ENCODE measurements around the gene STPG2. TPM values are rescaled to one million over a fixed set of nuclear protein-coding genes. Genes with fewer than 3 reads are reported as not detected.

The STPG2 gene
- total RNA-seq, 1 experiment from 2014 or later = 0.20 TPM

DNA sequence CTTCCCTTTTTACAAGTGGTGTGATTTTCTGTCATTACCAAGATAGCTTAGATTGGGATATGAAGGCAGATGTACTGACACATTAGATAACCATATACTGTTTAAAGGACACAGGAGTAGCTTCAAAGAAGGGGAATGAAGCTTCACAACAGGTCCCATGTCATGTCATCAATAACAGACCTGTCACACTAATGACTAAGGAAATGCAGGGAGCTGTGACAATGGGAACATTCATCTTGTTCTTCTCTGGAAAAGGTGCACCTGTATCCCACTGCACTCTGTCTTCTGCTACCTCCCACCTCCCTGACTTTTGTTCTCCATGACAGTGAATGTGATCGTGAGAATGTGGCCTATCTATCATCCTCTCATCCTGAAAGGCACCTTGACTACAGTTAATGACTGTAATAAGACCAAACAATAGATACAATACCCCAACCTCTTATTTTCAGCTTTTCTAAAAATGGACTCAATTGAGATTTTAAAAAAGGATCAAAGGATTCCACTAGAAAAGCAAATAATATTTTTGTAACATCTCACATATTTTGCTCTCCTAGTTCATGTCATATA, 472.5 kb downstream of the STPG2 start:
- no peak overlapping the region for H2BK5ac ChIP-seq (ENCODE audit: insufficient read length, low read length)
- no peak overlapping the region for H2BK20ac ChIP-seq (ENCODE audit: low read depth, low read length, poor library complexity, severe bottlenecking)
- no peak overlapping the region for H3T11ph ChIP-seq (ENCODE audit: low read length)
- H2BK15ac ChIP-seq (ENCODE audit: low read depth, low read length) = no peak overlapping the region
- no peak overlapping the region for H4K91ac ChIP-seq (ENCODE audit: insufficient read length, low read depth, low read length)
- no CpG with 5 or more reads among the region's 1 CpG for WGBS (ENCODE audit: extremely low coverage, insufficient read length, low lambda C conversion rate)
- Mint-ChIP-seq H3K4me3 (no peak overlapping the region), H3K4me1 (no peaks in the 10 kb centered on the region; a peak in 1 of 4 replicates), H3K27ac (no peak overlapping the region), H3K27me3 (ENCODE audit: low read depth) (no peaks in the 10 kb centered on the region), H3K36me3 (ENCODE audit: insufficient read depth in 1 of 3, low read depth in 3 of 3) (peaks cover 0 to 2% (median 0%) of the 10 kb centered on the region in 3 experiments; a peak in 1 of 7 replicates), H3K9me3 (no peaks in the 10 kb centered on the region; a peak in 1 of 5 replicates)
- H2BK12ac ChIP-seq (ENCODE audit: insufficient read length, low read depth, low read length) = no peak overlapping the region
- no peak for DNase-seq
- TF ChIP-seq CTCF (conservative IDR thresholded peaks at IDR 0.05) = no peak
- H4K5ac ChIP-seq (ENCODE audit: insufficient read length, low read depth, low read length) = no peak overlapping the region
- no peak overlapping the region for H3K56ac ChIP-seq (ENCODE audit: insufficient read length, low read depth, low read length)
- no peak overlapping the region for H3K14ac ChIP-seq (ENCODE audit: insufficient read depth, low read length)
- H3K79me1 ChIP-seq (ENCODE audit: insufficient read depth, low read depth, low read length, poor library complexity, severe bottlenecking) = no peaks in the 10 kb centered on the region
- no peak overlapping the region for H3K9ac ChIP-seq (ENCODE audit: extremely low read depth, insufficient read length, low read length)
- no peak overlapping the region for H2AFZ ChIP-seq (ENCODE audit: low read length)
- H2AK5ac ChIP-seq (ENCODE audit: insufficient read length, low read length) = no peak overlapping the region
- no peak overlapping the region for H3K4me2 ChIP-seq (ENCODE audit: insufficient read depth, insufficient read length, low read length)
- H3K18ac ChIP-seq (ENCODE audit: insufficient read length, low read depth, low read length) = no peak overlapping the region
- no peak overlapping the region for H3K23ac ChIP-seq (ENCODE audit: insufficient read length, low read depth, low read length)
- H3K4me1 ChIP-seq (ENCODE audit: insufficient read depth, low read length) = no peaks in the 10 kb centered on the region
- no peak overlapping the region for H2BK120ac ChIP-seq (ENCODE audit: low read depth, low read length, poor library complexity, severe bottlenecking)
- no peak overlapping the region for H3K27ac ChIP-seq (ENCODE audit: insufficient read length, low read depth, low read length)
- H4K20me1 ChIP-seq (ENCODE audit: control insufficient read depth, insufficient read depth, insufficient read length) = no peaks in the 10 kb centered on the region
- H3K9me3 ChIP-seq (ENCODE audit: control insufficient read depth, low read depth, low read length) = no peaks in the 10 kb centered on the region
- H3K23me2 ChIP-seq (ENCODE audit: insufficient read length, low read depth, low read length, poor library complexity, severe bottlenecking) = no peaks in the 10 kb centered on the region
- no peak overlapping the region for H3K4ac ChIP-seq (ENCODE audit: low read depth, low read length)
- no peak overlapping the region for H4K8ac ChIP-seq (replicated peaks; ENCODE audit: insufficient read length, low read depth, low read length)
- no peaks in the 10 kb centered on the region for H3K27me3 ChIP-seq (ENCODE audit: insufficient read depth, low read length)
- H3K79me2 ChIP-seq (ENCODE audit: insufficient read depth, low read length) = no peaks in the 10 kb centered on the region

Measured in H9 (cell line).